ENCODE data around the gene ARPC5. TPM values are rescaled to one million over a fixed set of nuclear protein-coding genes. Genes with fewer than 3 reads are reported as not detected.
A peak's percentile ranks its signal among the peaks of the same experiment; 100 is the strongest.

The ARPC5 gene
- total and polyA plus RNA-seq, 2 donors from 2014 or later, result 75.9 to 107 TPM

DNA sequence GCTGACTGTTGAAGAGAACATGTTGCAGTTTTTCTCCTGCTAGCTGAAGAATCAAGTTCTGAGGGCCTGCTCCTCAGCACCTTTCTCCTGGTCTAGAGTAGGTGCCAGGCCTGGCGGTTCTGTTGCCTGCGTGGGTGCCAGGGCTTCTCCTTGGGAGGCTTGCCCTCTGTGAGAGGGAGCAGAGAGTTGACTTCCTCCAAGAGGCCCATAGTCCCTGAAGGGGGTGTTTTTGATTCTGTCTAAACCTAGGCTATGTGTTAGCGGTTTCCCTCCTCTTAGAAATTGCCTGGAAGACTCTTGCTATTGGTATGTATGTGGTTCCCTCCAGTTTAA, 17.8 kb upstream of the ARPC5 start:
- intact Hi-C loops (cut with DNase I), result no loop called here
- Histone ChIP-seq H3K36me3 (ENCODE audit: control insufficient read depth in 2 of 3, insufficient read depth in 3 of 3, low read length in 3 of 3) (no peaks in the 10 kb centered on the region), H3K27me3 (ENCODE audit: control insufficient read depth, insufficient read depth, low read length) (no peaks in the 10 kb centered on the region), H3K9ac (ENCODE audit: low read length in 3 of 3) (no peak overlapping the region), H3K9me3 (ENCODE audit: control insufficient read depth in 2 of 3, insufficient read depth in 1 of 3, low read length in 3 of 3) (no peaks in the 10 kb centered on the region), H3K4me3 (ENCODE audit: low read length in 3 of 3) (no peak overlapping the region), H3K27ac (ENCODE audit: low read depth in 2 of 2, low read length in 2 of 2) (no peak overlapping the region), H3K4me1 (ENCODE audit: control insufficient read depth in 2 of 3, insufficient read depth in 2 of 3, low read depth in 1 of 3, low read length in 3 of 3) (no peaks in the 10 kb centered on the region)
- no peak for DNase-seq
- no peak for FAIRE-seq
- TF ChIP-seq, protein P1, sequence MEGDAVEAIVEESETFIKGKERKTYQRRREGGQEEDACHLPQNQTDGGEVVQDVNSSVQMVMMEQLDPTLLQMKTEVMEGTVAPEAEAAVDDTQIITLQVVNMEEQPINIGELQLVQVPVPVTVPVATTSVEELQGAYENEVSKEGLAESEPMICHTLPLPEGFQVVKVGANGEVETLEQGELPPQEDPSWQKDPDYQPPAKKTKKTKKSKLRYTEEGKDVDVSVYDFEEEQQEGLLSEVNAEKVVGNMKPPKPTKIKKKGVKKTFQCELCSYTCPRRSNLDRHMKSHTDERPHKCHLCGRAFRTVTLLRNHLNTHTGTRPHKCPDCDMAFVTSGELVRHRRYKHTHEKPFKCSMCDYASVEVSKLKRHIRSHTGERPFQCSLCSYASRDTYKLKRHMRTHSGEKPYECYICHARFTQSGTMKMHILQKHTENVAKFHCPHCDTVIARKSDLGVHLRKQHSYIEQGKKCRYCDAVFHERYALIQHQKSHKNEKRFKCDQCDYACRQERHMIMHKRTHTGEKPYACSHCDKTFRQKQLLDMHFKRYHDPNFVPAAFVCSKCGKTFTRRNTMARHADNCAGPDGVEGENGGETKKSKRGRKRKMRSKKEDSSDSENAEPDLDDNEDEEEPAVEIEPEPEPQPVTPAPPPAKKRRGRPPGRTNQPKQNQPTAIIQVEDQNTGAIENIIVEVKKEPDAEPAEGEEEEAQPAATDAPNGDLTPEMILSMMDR (IDR thresholded peaks at IDR 0.05; ENCODE audit: borderline replicate concordance, extremely low read depth, insufficient read depth), result no peak

DNA sequence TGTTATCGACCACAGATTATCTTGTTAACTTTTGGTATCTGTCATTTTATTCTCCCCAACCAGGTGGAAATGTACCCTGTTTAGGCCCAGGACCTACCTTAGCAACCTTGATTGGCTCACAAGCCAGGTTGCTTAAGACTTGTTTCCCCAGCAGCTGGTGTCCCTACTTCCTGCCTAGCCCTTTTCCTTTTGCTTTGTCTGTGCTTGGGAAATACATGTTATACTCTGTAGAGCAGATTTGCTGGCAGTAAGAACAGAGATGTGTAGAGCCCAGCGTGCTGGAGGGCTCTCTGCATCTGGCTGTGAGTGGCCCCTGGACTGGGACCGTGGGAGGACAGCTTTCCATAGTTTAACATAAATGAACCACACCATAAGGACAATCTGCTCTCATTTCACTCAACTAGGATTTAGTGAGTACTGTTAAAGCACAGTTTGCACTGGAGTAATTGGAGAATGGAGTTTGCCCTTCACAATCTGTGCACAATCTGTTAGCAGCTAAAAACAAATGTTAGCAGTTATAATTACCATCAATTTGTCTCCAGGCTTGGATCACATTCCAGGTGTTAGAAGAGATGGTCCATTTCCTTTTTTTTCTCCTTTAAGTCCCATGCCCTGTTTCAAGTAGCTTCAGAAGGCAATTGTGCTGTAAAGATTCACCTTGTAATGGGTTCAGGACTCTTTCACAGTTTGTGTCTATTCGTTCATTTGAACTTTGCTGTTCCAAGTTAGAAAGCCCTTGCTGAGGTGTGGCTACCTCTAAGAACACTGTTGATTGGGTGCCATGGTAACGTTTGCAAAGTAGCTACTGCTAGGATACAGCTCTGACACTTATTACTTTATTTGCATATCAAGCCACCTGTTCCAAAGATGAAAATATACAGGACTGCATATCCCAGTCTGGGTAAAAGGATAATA, 17.2 kb upstream of the ARPC5 start, which contains the start of gene APOBEC4:
Gene APOBEC4, minus strand, starts transcription at position 770 of the 915 bp plus-strand sequence. CDS start 4,535 bp downstream, outside the sequence.
- Histone ChIP-seq H3K4me1 (ENCODE audit: control insufficient read depth in 2 of 3, insufficient read depth in 2 of 3, low read depth in 1 of 3, low read length in 3 of 3) (no peaks in the 10 kb centered on the region), H3K27me3 (ENCODE audit: control insufficient read depth, insufficient read depth, low read length) (no peaks in the 10 kb centered on the region), H3K4me3 (ENCODE audit: low read length in 3 of 3) (no peak within 1 kb of the TSS), H3K27ac (ENCODE audit: low read depth in 2 of 2, low read length in 2 of 2) (no peak within 1 kb of the TSS), H3K9ac (ENCODE audit: low read length in 3 of 3) (no peak within 1 kb of the TSS), H3K9me3 (ENCODE audit: control insufficient read depth in 2 of 3, insufficient read depth in 1 of 3, low read length in 3 of 3) (no peaks in the 10 kb centered on the region), H3K36me3 (ENCODE audit: control insufficient read depth in 2 of 3, insufficient read depth in 3 of 3, low read length in 3 of 3) (no peaks in the 10 kb centered on the region)
- peak in 1 of 5 donors; percentile 7 for DNase-seq
- TF ChIP-seq, protein P1 (IDR thresholded peaks at IDR 0.05; ENCODE audit: borderline replicate concordance, extremely low read depth, insufficient read depth), result no peak
- intact Hi-C loops (cut with DNase I), result no loop called here
- FAIRE-seq, result no peak

DNA sequence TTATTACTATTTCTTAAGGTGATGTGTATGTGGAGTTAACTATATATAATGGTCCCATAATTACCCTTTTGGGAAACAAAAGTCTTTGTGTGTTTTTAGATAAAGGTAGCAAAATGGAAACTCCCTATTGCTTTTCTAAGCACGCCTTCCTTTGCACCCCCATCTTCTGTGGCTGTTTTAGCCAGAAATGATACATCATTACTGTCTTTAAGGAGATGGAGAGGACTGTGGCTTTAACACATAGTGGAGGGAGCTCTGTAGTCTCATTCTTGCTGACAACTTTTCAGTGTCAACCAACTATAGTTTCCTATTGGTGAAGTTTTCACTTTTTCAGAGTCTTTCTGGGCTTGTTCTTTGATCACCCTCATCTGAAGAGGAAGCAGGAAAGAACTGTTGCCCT, 16.5 kb upstream of the ARPC5 start:
- no peaks in the 10 kb centered on the region for H3K4me1 ChIP-seq (ENCODE audit: control insufficient read depth in 2 of 3, insufficient read depth in 2 of 3, low read depth in 1 of 3, low read length in 3 of 3)
- H3K9me3 ChIP-seq (ENCODE audit: control insufficient read depth in 2 of 3, insufficient read depth in 1 of 3, low read length in 3 of 3), result no peaks in the 10 kb centered on the region
- DNase-seq, result no peak
- no peak overlapping the region for H3K27ac ChIP-seq (ENCODE audit: low read depth in 2 of 2, low read length in 2 of 2)
- intact Hi-C loops (cut with DNase I), result no loop called here
- H3K36me3 ChIP-seq (ENCODE audit: control insufficient read depth in 2 of 3, insufficient read depth in 3 of 3, low read length in 3 of 3), result no peaks in the 10 kb centered on the region
- H3K4me3 ChIP-seq (ENCODE audit: low read length in 3 of 3), result no peak overlapping the region
- no peaks in the 10 kb centered on the region for H3K27me3 ChIP-seq (ENCODE audit: control insufficient read depth, insufficient read depth, low read length)
- H3K9ac ChIP-seq (ENCODE audit: low read length in 3 of 3), result no peak overlapping the region
- FAIRE-seq, result no peak
- TF ChIP-seq, protein P1 (IDR thresholded peaks at IDR 0.05; ENCODE audit: borderline replicate concordance, extremely low read depth, insufficient read depth), result no peak
